GF-D8 (cell line): ENCODE measurements around the gene UACA.

ENCODE experiments used
- DNase-seq: peaks from one replicate; lab custom pipeline; 2025; lab: John Stamatoyannopoulos, UW

UACA gene

GRCh38 chr15:70788114-70789049 is 25.0 kb upstream of the UACA start:
- no peak for DNase-seq

- DNase-seq, result no peak
Observed at GRCh38 chr15:70786996-70787395, 23.6 kb upstream of the UACA start.

GRCh38 chr15:70783610-70784022 is 20.3 kb upstream of the UACA start:
- DNase-seq, result no peak

- DNase-seq, result no peak
Observed at GRCh38 chr15:70783041-70783440, 19.7 kb upstream of the UACA start.

GRCh38 chr15:70781236-70781635 is 17.9 kb upstream of the UACA start:
- no peak for DNase-seq

GRCh38 chr15:70778258-70779076 is 15.1 kb upstream of the UACA start:
- DNase-seq, result no peak

- DNase-seq, result no peak
Observed at GRCh38 chr15:70777170-70777926, 14.0 kb upstream of the UACA start.

- no peak for DNase-seq
Observed at GRCh38 chr15:70775160-70775559, 11.8 kb upstream of the UACA start.

GRCh38 chr15:70772402-70772801 is 9.0 kb upstream of the UACA start:
- no peak for DNase-seq

- no peak for DNase-seq
Observed at GRCh38 chr15:70770863-70771262, 7.5 kb upstream of the UACA start.

GRCh38 chr15:70768257-70768883 is 5.0 kb upstream of the UACA start:
- no peak for DNase-seq

- no peak for DNase-seq
Observed at GRCh38 chr15:70767667-70768066, 4.3 kb upstream of the UACA start.

- DNase-seq, result no peak
Observed at GRCh38 chr15:70766597-70766996, 3.2 kb upstream of the UACA start.

GRCh38 chr15:70765504-70766281 is 2.3 kb upstream of the UACA start:
- no peak for DNase-seq

GRCh38 chr15:70763950-70764730 is 782 bp upstream of the UACA start:
- no peak for DNase-seq

- DNase-seq, result no peak
Observed at GRCh38 chr15:70762469-70763119, 764 bp downstream of the UACA start.

- DNase-seq, result no peak
Observed at GRCh38 chr15:70761931-70762468, 1.4 kb downstream of the UACA start.

- no peak for DNase-seq
Observed at GRCh38 chr15:70761046-70761445, 2.3 kb downstream of the UACA start.

GRCh38 chr15:70758790-70759462 is 4.4 kb downstream of the UACA start:
- DNase-seq, result no peak
